ENCODE data around the gene KRT6A.

Gene KRT6A

DNA sequence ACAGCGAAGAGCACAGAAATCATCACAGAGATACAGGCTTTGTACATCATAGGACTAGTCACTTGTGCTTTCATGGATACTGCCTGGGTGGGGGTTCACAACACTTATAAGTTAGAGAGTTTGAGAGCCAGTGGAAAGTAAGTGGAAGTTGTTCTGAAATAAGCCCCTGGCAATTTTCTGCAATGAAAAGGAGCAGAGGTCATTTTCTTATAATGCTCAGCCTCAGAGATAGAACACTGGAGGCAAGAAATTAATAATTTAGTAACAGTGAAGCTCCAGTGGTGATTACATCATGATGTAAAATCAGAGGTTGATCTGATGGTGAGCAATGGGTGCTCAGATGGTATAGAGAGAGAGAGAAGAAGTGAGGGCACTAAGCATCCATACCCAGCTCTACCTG is 5.8 kb downstream of the KRT6A start:
- H3K36me3 ChIP-seq, result no peaks in the 10 kb centered on the region
- peaks cover 40% of the 10 kb centered on the region for H3K27me3 ChIP-seq
- 0 out of 2 replicates have a peak, but pooled peaks cover 2% of the 10 kb centered on the region for H3K9me3 ChIP-seq
- no peak for TF ChIP-seq CTCF (IDR thresholded peaks at IDR 0.05; ENCODE audit: low read depth, low read length)
- DNase-seq, result no peak
- H3K4me1 ChIP-seq, result no peaks in the 10 kb centered on the region
- no peak overlapping the region for H3K4me3 ChIP-seq (ENCODE audit: low read depth, low read length)

DNA sequence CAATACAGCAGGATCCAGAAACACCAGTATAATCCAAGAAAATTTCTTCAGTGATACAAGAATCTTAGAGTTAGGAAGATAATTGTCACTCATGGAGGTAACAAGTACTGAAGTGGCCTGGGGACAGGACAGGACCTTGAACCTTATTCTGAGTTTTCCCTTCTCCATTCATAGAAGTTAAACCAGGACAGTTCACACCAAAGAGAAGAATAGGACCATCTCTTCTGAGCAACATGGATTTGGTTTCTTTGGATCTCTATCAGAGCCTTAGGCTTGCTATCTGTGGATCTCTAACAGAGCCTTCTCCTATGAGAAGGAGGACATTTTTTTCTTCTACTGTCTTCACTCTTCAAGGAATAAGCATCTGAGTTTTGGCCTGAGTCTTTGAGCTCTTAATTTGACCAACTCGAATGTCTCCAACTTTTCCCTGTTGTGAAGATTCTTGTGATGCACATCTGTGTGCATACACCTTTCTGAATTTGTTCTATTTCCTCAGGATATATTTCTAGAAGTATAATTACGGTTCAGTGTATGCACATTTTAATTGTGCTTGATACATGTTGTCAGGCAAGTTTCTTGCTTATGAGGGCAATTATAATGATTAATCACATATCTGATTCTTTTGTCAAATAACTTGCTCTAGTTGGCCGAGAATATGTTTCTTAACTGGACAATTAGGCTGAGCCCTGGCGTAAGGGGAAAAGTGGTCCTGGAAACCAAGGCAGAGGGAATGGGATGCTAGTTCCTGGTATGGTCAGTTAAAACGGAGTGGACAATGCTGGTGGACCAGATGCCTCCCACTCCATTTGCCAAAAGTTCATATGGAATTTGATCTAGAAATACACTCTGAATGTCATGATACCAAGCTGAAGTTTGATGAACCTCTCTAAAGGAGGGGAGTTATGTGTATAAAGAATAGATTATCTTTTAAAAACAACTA is 6.6 kb downstream of the KRT6A start:
- H3K27me3 ChIP-seq, result peaks cover 33% of the 10 kb centered on the region
- H3K4me1 ChIP-seq, result no peaks in the 10 kb centered on the region
- no peaks in the 10 kb centered on the region for H3K36me3 ChIP-seq
- no peak for DNase-seq
- H3K9me3 ChIP-seq, result 0 out of 2 replicates have a peak, but pooled peaks cover 2% of the 10 kb centered on the region
- no peak overlapping the region for H3K4me3 ChIP-seq (ENCODE audit: low read depth, low read length)
- no peak for TF ChIP-seq CTCF (IDR thresholded peaks at IDR 0.05; ENCODE audit: low read depth, low read length)

DNA sequence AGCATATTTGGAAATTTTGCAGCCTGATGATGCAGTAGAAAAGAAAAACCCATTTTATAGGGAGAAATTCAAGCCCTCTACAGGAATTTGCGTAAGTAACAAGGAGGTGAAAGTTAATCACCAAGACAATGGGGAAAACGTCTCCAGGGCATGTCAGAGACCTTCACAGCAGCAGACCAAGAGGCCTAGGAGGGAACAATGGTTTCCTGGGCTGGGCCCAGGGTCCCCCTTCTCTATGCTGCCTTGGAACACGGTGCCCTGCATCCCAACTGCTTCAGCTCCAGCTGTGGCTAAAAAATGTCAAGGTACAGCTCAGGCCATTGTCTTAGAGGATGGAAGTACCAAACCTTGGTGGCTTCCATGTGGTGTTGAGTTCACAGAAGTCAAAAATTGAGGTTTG is 13.0 kb downstream of the KRT6A start:
- H3K9me3 ChIP-seq, result 0 out of 2 replicates have a peak, but pooled peaks cover 2% of the 10 kb centered on the region
- H3K4me3 ChIP-seq (ENCODE audit: low read depth, low read length), result no peak overlapping the region
- no peak for TF ChIP-seq CTCF (IDR thresholded peaks at IDR 0.05; ENCODE audit: low read depth, low read length)
- peaks cover under 1% of the 10 kb centered on the region for H3K27me3 ChIP-seq
- no peaks in the 10 kb centered on the region for H3K36me3 ChIP-seq
- no peaks in the 10 kb centered on the region for H3K4me1 ChIP-seq
- no peak for DNase-seq

- no peak for TF ChIP-seq CTCF (IDR thresholded peaks at IDR 0.05; ENCODE audit: low read depth, low read length)
- H3K36me3 ChIP-seq, result no peaks in the 10 kb centered on the region
- H3K4me1 ChIP-seq, result no peaks in the 10 kb centered on the region
- no peak for DNase-seq
- no peaks in the 10 kb centered on the region for H3K9me3 ChIP-seq
- H3K4me3 ChIP-seq (ENCODE audit: low read depth, low read length), result no peak overlapping the region
- H3K27me3 ChIP-seq, result peaks cover 11% of the 10 kb centered on the region
Observed at GRCh38 chr12:52477651-52478050, 15.4 kb downstream of the KRT6A start.

DNA sequence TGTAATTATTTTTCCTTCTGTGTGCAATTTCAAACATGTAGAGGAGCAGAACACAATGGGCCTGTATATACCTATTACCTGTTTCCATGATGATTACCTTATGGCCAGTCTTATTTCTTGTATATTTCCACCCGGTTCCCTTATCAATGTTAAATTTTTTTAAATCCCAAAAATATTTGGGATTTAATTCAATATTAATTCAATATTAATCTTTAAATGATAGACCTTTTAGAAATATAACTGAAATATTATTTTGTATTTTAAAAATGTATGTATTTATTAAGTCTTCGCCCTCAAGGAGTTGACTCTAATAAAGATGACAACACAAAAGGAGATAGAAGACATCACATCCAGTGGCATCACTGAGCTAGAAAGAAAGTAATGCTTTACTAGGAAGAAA is 18.8 kb downstream of the KRT6A start:
- H3K36me3 ChIP-seq, result no peaks in the 10 kb centered on the region
- TF ChIP-seq CTCF (IDR thresholded peaks at IDR 0.05; ENCODE audit: low read depth, low read length), result no peak
- peaks cover 16% of the 10 kb centered on the region for H3K27me3 ChIP-seq
- DNase-seq, result no peak
- no peak overlapping the region for H3K4me3 ChIP-seq (ENCODE audit: low read depth, low read length)
- H3K4me1 ChIP-seq, result no peaks in the 10 kb centered on the region
- no peaks in the 10 kb centered on the region for H3K9me3 ChIP-seq

DNA sequence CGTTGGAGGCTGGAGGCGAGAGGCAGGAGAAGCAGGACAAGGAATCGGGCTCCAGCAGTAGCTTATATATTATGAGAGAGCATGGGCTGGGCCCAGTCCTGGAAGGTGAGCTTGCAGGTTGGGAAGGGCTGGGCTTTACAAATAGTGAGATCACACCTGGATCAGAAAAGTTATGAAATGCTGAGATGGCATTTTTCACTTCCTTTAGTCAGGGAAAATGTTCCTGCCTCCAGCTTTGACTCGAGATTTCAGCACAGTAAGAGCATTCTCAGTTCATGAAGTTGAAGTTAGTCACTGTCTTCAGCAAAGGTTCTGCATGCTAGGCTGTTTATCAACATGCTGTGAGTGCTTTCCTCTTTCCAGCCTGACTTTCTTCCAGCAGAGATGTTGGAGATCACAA is 19.3 kb downstream of the KRT6A start, which contains the start of gene KRT6C:
Gene KRT6C, minus strand, starts transcription at position 38 of the 400 bp plus-strand sequence. CDS start 68 bp downstream, outside the sequence.
- H3K4me3 ChIP-seq (ENCODE audit: low read depth, low read length), result no peak within 1 kb of the TSS
- no peak for DNase-seq
- no peak for TF ChIP-seq CTCF (IDR thresholded peaks at IDR 0.05; ENCODE audit: low read depth, low read length)
- no peaks in the 10 kb centered on the region for H3K4me1 ChIP-seq
- peaks cover 16% of the 10 kb centered on the region for H3K27me3 ChIP-seq
- H3K9me3 ChIP-seq, result no peaks in the 10 kb centered on the region
- H3K36me3 ChIP-seq, result no peaks in the 10 kb centered on the region
